ENCODE data around the gene NUP210. TPM values are rescaled to one million over a fixed set of nuclear protein-coding genes. Genes with fewer than 3 reads are reported as not detected.

The NUP210 gene
- total and polyA plus RNA-seq, 2 experiments from 2014 or later: 13.8 to 73.9 TPM

GRCh38 chr3:13404626-13405452 is 15.3 kb downstream of the NUP210 start:
- TF ChIP-seq EZH2 (IDR thresholded peaks at IDR 0.05; ENCODE audit: low read depth, unreplicated experiment) (no peak), REST (IDR thresholded peaks at IDR 0.05; ENCODE audit: unreplicated experiment) (no peak), STAT1 (IDR thresholded peaks at IDR 0.05; ENCODE audit: unreplicated experiment) (no peak), CTCF (conservative IDR thresholded peaks at IDR 0.05; ENCODE audit: low read depth in 2 of 2) (no peak), POLR2AphosphoS5 (IDR thresholded peaks at IDR 0.05; ENCODE audit: low read depth) (no peak), ZNF331 (CRISPR knock-in tag; IDR thresholded peaks at IDR 0.05; ENCODE audit: low read depth) (no peak), ZNF114 (CRISPR knock-in tag; IDR thresholded peaks at IDR 0.05) (no peak), NANOG (IDR thresholded peaks at IDR 0.05; ENCODE audit: borderline replicate concordance) (no peak)
- peaks cover 55% of the 10 kb centered on the region for H3K79me2 ChIP-seq (replicated peaks; ENCODE audit: insufficient read depth)
- H3K4me2 ChIP-seq: no peak overlapping the region
- Mint-ChIP-seq H3K36me3 (ENCODE audit: low read depth) (peaks cover 14% of the 10 kb centered on the region; the same call in 2 of the 3 replicates), H3K4me3 (no peak overlapping the region), H3K4me1 (peaks cover 17% of the 10 kb centered on the region), H3K9me3 (peaks cover 3% of the 10 kb centered on the region; the same call in 2 of the 3 replicates), H3K27ac (no peak overlapping the region), H3K27me3 (ENCODE audit: insufficient read depth, low read depth, poor library complexity) (peaks cover 7% of the 10 kb centered on the region)
- H3F3A ChIP-seq (replicated peaks; ENCODE audit: low read depth): no peaks in the 10 kb centered on the region
- H3K36me3 ChIP-seq (ENCODE audit: insufficient read depth): no peaks in the 10 kb centered on the region; the same call in 1 of the 2 replicates
- H3K9me2 ChIP-seq (ENCODE audit: insufficient read depth): no peaks in the 10 kb centered on the region
- H3K27me3 ChIP-seq (ENCODE audit: insufficient read depth): no peaks in the 10 kb centered on the region
- no peak for DNase-seq (ENCODE audit: low spot score)
- H3K4me3 ChIP-seq: no peak overlapping the region
- H2AFZ ChIP-seq: no peak overlapping the region
- H3K4me1 ChIP-seq (ENCODE audit: insufficient read depth): 0 out of 2 replicates have a peak, but pooled peaks cover 5% of the 10 kb centered on the region
- H4K20me1 ChIP-seq (replicated peaks; ENCODE audit: insufficient read depth): peaks cover 3% of the 10 kb centered on the region
- no peak overlapping the region for H3K27ac ChIP-seq (ENCODE audit: low read depth)
- ATAC-seq: no peak

GRCh38 chr3:13403847-13404246 is 16.3 kb downstream of the NUP210 start:
- H3K4me2 ChIP-seq: no peak overlapping the region
- peaks cover 3% of the 10 kb centered on the region for H4K20me1 ChIP-seq (replicated peaks; ENCODE audit: insufficient read depth)
- no peak overlapping the region for H2AFZ ChIP-seq
- no peaks in the 10 kb centered on the region for H3K27me3 ChIP-seq (ENCODE audit: insufficient read depth)
- Mint-ChIP-seq H3K4me1 (peaks cover 17% of the 10 kb centered on the region), H3K36me3 (ENCODE audit: low read depth) (peaks cover 10% of the 10 kb centered on the region; the same call in 2 of the 3 replicates), H3K4me3 (no peak overlapping the region), H3K27ac (0 out of 2 replicates have a peak overlapping the region, but pooled peaks have one; percentile 8), H3K27me3 (ENCODE audit: insufficient read depth, low read depth, poor library complexity) (peaks cover 7% of the 10 kb centered on the region), H3K9me3 (peaks cover 3% of the 10 kb centered on the region; the same call in 2 of the 3 replicates)
- no peak overlapping the region for H3K27ac ChIP-seq (ENCODE audit: low read depth)
- H3F3A ChIP-seq (replicated peaks; ENCODE audit: low read depth): no peaks in the 10 kb centered on the region
- H3K4me3 ChIP-seq: no peak overlapping the region
- H3K9me2 ChIP-seq (ENCODE audit: insufficient read depth): no peaks in the 10 kb centered on the region
- peaks cover 55% of the 10 kb centered on the region for H3K79me2 ChIP-seq (replicated peaks; ENCODE audit: insufficient read depth)
- no peaks in the 10 kb centered on the region; the same call in 1 of the 2 replicates for H3K36me3 ChIP-seq (ENCODE audit: insufficient read depth)
- 0 out of 2 replicates have a peak, but pooled peaks cover 5% of the 10 kb centered on the region for H3K4me1 ChIP-seq (ENCODE audit: insufficient read depth)
- ATAC-seq (peak; percentile 49), DNase-seq (ENCODE audit: low spot score) (no peak)
- no peak for TF ChIP-seq EZH2 (IDR thresholded peaks at IDR 0.05; ENCODE audit: low read depth, unreplicated experiment)
- no peak for TF ChIP-seq STAT1 (IDR thresholded peaks at IDR 0.05; ENCODE audit: unreplicated experiment)
- TF ChIP-seq EZH2phosphoT487 (IDR thresholded peaks at IDR 0.05; ENCODE audit: unreplicated experiment): no peak
- no peak for TF ChIP-seq NANOG (IDR thresholded peaks at IDR 0.05; ENCODE audit: borderline replicate concordance)

Data from GM23338 (cell line).